GM23338 (cell line): ENCODE results near the gene AMELX. TPM values are rescaled to one million over a fixed set of nuclear protein-coding genes. Genes with fewer than 3 reads are reported as not detected.

Experiments
- ATAC-seq: fragments of 200-7000 bp; cut with Tn5 transposase; 3 replicates; pipeline ENCODE4 v1.9.1; 2020
- DNase-seq: peaks from one replicate; pipeline ENCODE4 v3.0.0-alpha.2; 2015; ENCODE audit warnings: low spot score
- H2AFZ ChIP-seq: fragments of 200-600 bp; sonication (generic); 2 replicates; pipeline ENCODE4 v1.8.0; 2016; ENCODE audit warnings: antibody characterized with exemption, mild to moderate bottlenecking, moderate library complexity
- H3F3A ChIP-seq: fragments of 200-600 bp; sonication (generic); replicated peaks from 2 replicates; pipeline ENCODE4 v1.8.0; 2017; ENCODE audit warnings: antibody characterized with exemption, mixed run types, low read depth
- H3K27ac ChIP-seq: fragments of 200-600 bp; sonication (generic); 2 replicates; pipeline ENCODE4 v1.6.1; 2016; ENCODE audit warnings: low read depth
- H3K27me3 ChIP-seq: fragments of 200-600 bp; sonication (generic); 2 replicates; pipeline ENCODE4 v1.8.0; 2016; ENCODE audit warnings: mild to moderate bottlenecking, mixed run types, moderate library complexity; ENCODE audit not compliant: insufficient read depth
- H3K36me3 ChIP-seq: fragments of 200-600 bp; sonication (generic); 2 replicates; pipeline ENCODE4 v1.8.0; 2016; ENCODE audit warnings: mild to moderate bottlenecking; ENCODE audit not compliant: insufficient read depth
- H3K4me1 ChIP-seq: fragments of 200-600 bp; sonication (generic); 2 replicates; pipeline ENCODE4 v1.8.0; 2016; ENCODE audit warnings: mild to moderate bottlenecking, moderate library complexity; ENCODE audit not compliant: insufficient read depth
- H3K4me2 ChIP-seq: fragments of 200-600 bp; sonication (generic); 2 replicates; pipeline ENCODE4 v1.7.1; 2017; ENCODE audit warnings: mixed run types
- H3K4me3 ChIP-seq: fragments of 200-600 bp; sonication (generic); 2 replicates; pipeline ENCODE4 v1.6.1; 2016; ENCODE audit warnings: mixed run types
- H3K79me2 ChIP-seq: fragments of 200-600 bp; sonication (generic); replicated peaks from 2 replicates; pipeline ENCODE4 v1.8.0; 2017; ENCODE audit warnings: mild to moderate bottlenecking; ENCODE audit not compliant: insufficient read depth
- H3K9me2 ChIP-seq: fragments of 200-600 bp; sonication (generic); 2 replicates; pipeline ENCODE4 v1.8.0; 2017; ENCODE audit not compliant: insufficient read depth
- H4K20me1 ChIP-seq: fragments of 200-600 bp; sonication (generic); replicated peaks from 2 replicates; pipeline ENCODE4 v1.8.0; 2017; ENCODE audit warnings: mild to moderate bottlenecking; ENCODE audit not compliant: insufficient read depth
- H3K27ac Mint-ChIP-seq: 2 replicates; pipeline ENCODE4 v1.8.0; 2020; ENCODE audit warnings: inconsistent platforms, mild to moderate bottlenecking, moderate library complexity, mixed read lengths
- H3K27me3 Mint-ChIP-seq: 3 replicates; pipeline ENCODE4 v1.8.0; 2022; ENCODE audit warnings: low read depth, mild to moderate bottlenecking, moderate library complexity, mixed read lengths, inconsistent platforms; ENCODE audit not compliant: insufficient read depth, poor library complexity
- H3K36me3 Mint-ChIP-seq: 3 replicates; pipeline ENCODE4 v1.8.0; 2021; ENCODE audit warnings: low read depth, mild to moderate bottlenecking, inconsistent platforms, moderate library complexity, mixed read lengths
- H3K4me1 Mint-ChIP-seq: 3 replicates; pipeline ENCODE4 v1.8.0; 2020; ENCODE audit warnings: mild to moderate bottlenecking, inconsistent platforms, mixed read lengths
- H3K4me3 Mint-ChIP-seq: 3 replicates; pipeline ENCODE4 v1.8.0; 2021; ENCODE audit warnings: moderate library complexity, mild to moderate bottlenecking, inconsistent platforms, mixed read lengths
- H3K9me3 Mint-ChIP-seq: 3 replicates; pipeline ENCODE4 v1.8.0; 2020; ENCODE audit warnings: moderate library complexity, mild to moderate bottlenecking, inconsistent platforms, mixed read lengths
- CREB1 ChIP-seq: fragments of 250-450 bp; sonication (Bioruptor Pico); IDR thresholded peaks from 2 replicates; pipeline ENCODE4 v1.5.0; 2020; ENCODE audit warnings: low read depth, mild to moderate bottlenecking, moderate library complexity
- EZH2phosphoT487 ChIP-seq: fragments of 200-600 bp; sonication (generic); IDR thresholded peaks from one replicate; pipeline ENCODE4 v1.8.1; 2018; ENCODE audit warnings: antibody characterized with exemption; ENCODE audit not compliant: unreplicated experiment
- JUNB ChIP-seq: IDR thresholded peaks from one replicate; pipeline ENCODE4 v1.6.1; 2016; ENCODE audit warnings: antibody characterized with exemption; ENCODE audit not compliant: unreplicated experiment
- NANOG ChIP-seq: IDR thresholded peaks from 2 replicates; pipeline ENCODE4 v1.6.1; 2016; ENCODE audit warnings: antibody characterized with exemption, borderline replicate concordance
- POLR2AphosphoS5 ChIP-seq: IDR thresholded peaks from 2 replicates; pipeline ENCODE4 v1.6.1; 2016; ENCODE audit warnings: antibody characterized with exemption, low read depth
- STAT1 ChIP-seq: IDR thresholded peaks from one replicate; pipeline ENCODE4 v1.6.1; 2016; ENCODE audit warnings: antibody characterized with exemption; ENCODE audit not compliant: unreplicated experiment
- ZNF114 ChIP-seq: fragments of 250-450 bp; sonication (Bioruptor Pico); IDR thresholded peaks from 2 replicates; pipeline ENCODE4 v1.5.0; 2020; ENCODE audit warnings: mild to moderate bottlenecking, moderate library complexity
- ZNF331 ChIP-seq: fragments of 250-450 bp; sonication (Bioruptor Pico); IDR thresholded peaks from 2 replicates; pipeline ENCODE4 v1.5.0; 2020; ENCODE audit warnings: low read depth, mild to moderate bottlenecking, moderate library complexity
- polyA plus RNA-seq: library from polyadenylated mRNA; unstranded; fragments of >200 nt; fragmentation: Nextera tagmentation; extraction: Ambion mirVana; gene quantifications from 2 replicates; pipeline ENCODE4 v1.2.1, GENCODE V29; 2016
- total RNA-seq: library from RNA; depleted of rRNA; stranded (reverse); fragments of >200 nt; shearing (Covaris generic); gene quantifications from 2 replicates; pipeline ENCODE4 v1.2.3, GENCODE V29; 2014
- TF ChIP-seq, protein P1 (sequence below), 2 experiments: fragments of 200-600 bp in 1 of 2; sonication (generic) in 1 of 2; conservative IDR thresholded peaks; 2 replicates each; pipeline versions ENCODE4 v1.5.1 to v1.6.1; 2016 to 2017; ENCODE audit warnings: antibody characterized with exemption in 2 of 2, low read depth in 2 of 2, mild to moderate bottlenecking in 2 of 2, moderate library complexity in 1 of 2
- TF ChIP-seq, protein P2 (sequence below): IDR thresholded peaks from one replicate; pipeline ENCODE4 v1.6.1; 2018; ENCODE audit warnings: antibody characterized with exemption; ENCODE audit not compliant: unreplicated experiment
- TF ChIP-seq, protein P3 (sequence below): IDR thresholded peaks from 2 replicates; pipeline ENCODE4 v1.6.1; 2016; ENCODE audit warnings: antibody characterized with exemption

Gene AMELX
- total and polyA plus RNA-seq, 2 experiments from 2014 or later = not detected

DNA sequence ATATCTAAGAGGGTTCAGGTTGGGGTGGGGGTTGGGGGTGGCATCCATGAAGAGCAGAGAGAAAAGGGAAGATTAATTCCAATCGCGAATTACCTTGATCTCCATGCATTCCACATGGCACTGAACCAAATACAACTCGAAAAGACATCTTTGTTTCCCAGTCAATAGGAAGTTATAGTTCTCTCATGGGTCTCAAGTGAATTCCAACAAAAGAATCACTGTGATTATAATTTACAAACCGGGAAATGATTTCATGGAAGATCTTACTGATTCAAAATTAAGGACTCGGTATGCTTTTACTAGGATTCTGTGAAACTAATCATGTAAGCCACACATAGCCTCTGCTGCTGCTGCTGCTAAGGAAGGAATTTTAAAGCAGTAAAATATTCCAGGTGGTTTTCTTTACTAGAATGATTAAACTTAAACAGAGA is 26.6 kb upstream of the AMELX start (continued):
- TF ChIP-seq, protein P1, sequence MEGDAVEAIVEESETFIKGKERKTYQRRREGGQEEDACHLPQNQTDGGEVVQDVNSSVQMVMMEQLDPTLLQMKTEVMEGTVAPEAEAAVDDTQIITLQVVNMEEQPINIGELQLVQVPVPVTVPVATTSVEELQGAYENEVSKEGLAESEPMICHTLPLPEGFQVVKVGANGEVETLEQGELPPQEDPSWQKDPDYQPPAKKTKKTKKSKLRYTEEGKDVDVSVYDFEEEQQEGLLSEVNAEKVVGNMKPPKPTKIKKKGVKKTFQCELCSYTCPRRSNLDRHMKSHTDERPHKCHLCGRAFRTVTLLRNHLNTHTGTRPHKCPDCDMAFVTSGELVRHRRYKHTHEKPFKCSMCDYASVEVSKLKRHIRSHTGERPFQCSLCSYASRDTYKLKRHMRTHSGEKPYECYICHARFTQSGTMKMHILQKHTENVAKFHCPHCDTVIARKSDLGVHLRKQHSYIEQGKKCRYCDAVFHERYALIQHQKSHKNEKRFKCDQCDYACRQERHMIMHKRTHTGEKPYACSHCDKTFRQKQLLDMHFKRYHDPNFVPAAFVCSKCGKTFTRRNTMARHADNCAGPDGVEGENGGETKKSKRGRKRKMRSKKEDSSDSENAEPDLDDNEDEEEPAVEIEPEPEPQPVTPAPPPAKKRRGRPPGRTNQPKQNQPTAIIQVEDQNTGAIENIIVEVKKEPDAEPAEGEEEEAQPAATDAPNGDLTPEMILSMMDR (conservative IDR thresholded peaks at IDR 0.05; ENCODE audit: low read depth in 2 of 2) = no peak
- no peak for TF ChIP-seq EZH2phosphoT487
- TF ChIP-seq, protein P2, sequence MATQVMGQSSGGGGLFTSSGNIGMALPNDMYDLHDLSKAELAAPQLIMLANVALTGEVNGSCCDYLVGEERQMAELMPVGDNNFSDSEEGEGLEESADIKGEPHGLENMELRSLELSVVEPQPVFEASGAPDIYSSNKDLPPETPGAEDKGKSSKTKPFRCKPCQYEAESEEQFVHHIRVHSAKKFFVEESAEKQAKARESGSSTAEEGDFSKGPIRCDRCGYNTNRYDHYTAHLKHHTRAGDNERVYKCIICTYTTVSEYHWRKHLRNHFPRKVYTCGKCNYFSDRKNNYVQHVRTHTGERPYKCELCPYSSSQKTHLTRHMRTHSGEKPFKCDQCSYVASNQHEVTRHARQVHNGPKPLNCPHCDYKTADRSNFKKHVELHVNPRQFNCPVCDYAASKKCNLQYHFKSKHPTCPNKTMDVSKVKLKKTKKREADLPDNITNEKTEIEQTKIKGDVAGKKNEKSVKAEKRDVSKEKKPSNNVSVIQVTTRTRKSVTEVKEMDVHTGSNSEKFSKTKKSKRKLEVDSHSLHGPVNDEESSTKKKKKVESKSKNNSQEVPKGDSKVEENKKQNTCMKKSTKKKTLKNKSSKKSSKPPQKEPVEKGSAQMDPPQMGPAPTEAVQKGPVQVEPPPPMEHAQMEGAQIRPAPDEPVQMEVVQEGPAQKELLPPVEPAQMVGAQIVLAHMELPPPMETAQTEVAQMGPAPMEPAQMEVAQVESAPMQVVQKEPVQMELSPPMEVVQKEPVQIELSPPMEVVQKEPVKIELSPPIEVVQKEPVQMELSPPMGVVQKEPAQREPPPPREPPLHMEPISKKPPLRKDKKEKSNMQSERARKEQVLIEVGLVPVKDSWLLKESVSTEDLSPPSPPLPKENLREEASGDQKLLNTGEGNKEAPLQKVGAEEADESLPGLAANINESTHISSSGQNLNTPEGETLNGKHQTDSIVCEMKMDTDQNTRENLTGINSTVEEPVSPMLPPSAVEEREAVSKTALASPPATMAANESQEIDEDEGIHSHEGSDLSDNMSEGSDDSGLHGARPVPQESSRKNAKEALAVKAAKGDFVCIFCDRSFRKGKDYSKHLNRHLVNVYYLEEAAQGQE = no peak
- TF ChIP-seq NANOG = no peak
- no peak for TF ChIP-seq JUNB
- no peak for TF ChIP-seq ZNF331 (CRISPR knock-in tag)

DNA sequence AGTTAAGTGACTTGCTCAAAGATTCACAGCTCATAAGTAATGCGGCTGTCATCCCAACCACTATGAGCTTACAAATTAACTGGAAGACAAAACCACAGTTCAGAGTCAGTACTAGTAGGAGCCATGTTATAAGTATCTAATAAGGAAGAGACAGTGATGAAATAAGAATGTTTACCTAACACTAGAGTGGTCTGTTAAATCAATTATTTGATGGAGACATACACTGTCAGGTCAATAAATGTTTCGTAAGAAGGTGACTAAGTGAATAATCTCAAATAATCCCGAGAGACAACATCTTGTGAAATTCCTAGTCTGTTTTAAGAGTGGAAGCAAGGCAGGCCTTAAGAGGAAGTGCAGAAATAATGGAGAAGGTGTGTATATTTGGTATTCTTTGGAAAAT is 25.8 kb upstream of the AMELX start:
- no peaks in the 10 kb centered on the region for H3K9me2 ChIP-seq
- Mint-ChIP-seq H3K9me3 (no peaks in the 10 kb centered on the region; the same call in 2 of the 3 replicates), H3K27me3 (peaks cover 3% of the 10 kb centered on the region), H3K4me3 (no peak overlapping the region), H3K36me3 (no peaks in the 10 kb centered on the region), H3K4me1 (peaks cover 8% of the 10 kb centered on the region; the same call in 2 of the 3 replicates), H3K27ac (no peak overlapping the region)
- H3K4me1 ChIP-seq = no peaks in the 10 kb centered on the region
- no peak overlapping the region for H3K27ac ChIP-seq
- H3K79me2 ChIP-seq = no peaks in the 10 kb centered on the region
- H3K36me3 ChIP-seq = no peaks in the 10 kb centered on the region
- no peak overlapping the region for H2AFZ ChIP-seq
- no peaks in the 10 kb centered on the region for H4K20me1 ChIP-seq
- DNase-seq = no peak
- H3K4me2 ChIP-seq = no peak overlapping the region
- H3K4me3 ChIP-seq = no peak overlapping the region
- H3F3A ChIP-seq = no peaks in the 10 kb centered on the region
- no peaks in the 10 kb centered on the region for H3K27me3 ChIP-seq
- ATAC-seq = no peak
- TF ChIP-seq ZNF331 (CRISPR knock-in tag) (no peak), JUNB (no peak), STAT1 (no peak), ZNF114 (no peak), POLR2AphosphoS5 (no peak), EZH2phosphoT487 (no peak), CREB1 (CRISPR knock-in tag) (no peak)
- TF ChIP-seq, protein P3, sequence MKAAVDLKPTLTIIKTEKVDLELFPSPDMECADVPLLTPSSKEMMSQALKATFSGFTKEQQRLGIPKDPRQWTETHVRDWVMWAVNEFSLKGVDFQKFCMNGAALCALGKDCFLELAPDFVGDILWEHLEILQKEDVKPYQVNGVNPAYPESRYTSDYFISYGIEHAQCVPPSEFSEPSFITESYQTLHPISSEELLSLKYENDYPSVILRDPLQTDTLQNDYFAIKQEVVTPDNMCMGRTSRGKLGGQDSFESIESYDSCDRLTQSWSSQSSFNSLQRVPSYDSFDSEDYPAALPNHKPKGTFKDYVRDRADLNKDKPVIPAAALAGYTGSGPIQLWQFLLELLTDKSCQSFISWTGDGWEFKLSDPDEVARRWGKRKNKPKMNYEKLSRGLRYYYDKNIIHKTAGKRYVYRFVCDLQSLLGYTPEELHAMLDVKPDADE = no peak
- TF ChIP-seq, protein P1 (conservative IDR thresholded peaks at IDR 0.05; ENCODE audit: low read depth in 2 of 2) = no peak
- TF ChIP-seq, protein P2 = no peak
